Stomach (tissue), 9 donors: Measurements from ENCODE around the gene VWF. TPM values are rescaled to one million over a fixed set of nuclear protein-coding genes. Genes with fewer than 3 reads are reported as not detected.

Experiments used
- DNase-seq, 2 donors: peaks; one replicate each; pipeline versions ENCODE4 v3.0.0 to v3.0.0-alpha.2; 2013 to 2019
- H3K27ac ChIP-seq, 5 donors: fragments of 200-600 bp in 4 of 5; sonication (generic) in 4 of 5; one replicate each; pipeline ENCODE4 v1.5.1; 2013 to 2019; ENCODE audit warnings: mild to moderate bottlenecking in 1 of 5, moderate library complexity in 1 of 5
- H3K27me3 ChIP-seq, 3 donors: fragments of 200-600 bp; sonication (generic); one replicate each; pipeline ENCODE4 v1.5.1; 2017 to 2019; ENCODE audit warnings: mixed run types in 1 of 3
- H3K36me3 ChIP-seq, 4 donors: fragments of 200-600 bp; sonication (generic); 1 replicate in 3 of 4; 2 replicates in 1 of 4; pipeline ENCODE4 v1.5.1; 2016 to 2019
- H3K4me1 ChIP-seq, 4 donors: fragments of 200-600 bp; sonication (generic); one replicate each; pipeline ENCODE4 v1.5.1; 2016 to 2019
- H3K4me3 ChIP-seq, 4 donors: fragments of 200-600 bp; sonication (generic) in 3 of 4; one replicate each; pipeline ENCODE4 v1.5.1; 2016 to 2019; ENCODE audit warnings: mild to moderate bottlenecking in 1 of 4
- H3K9me3 ChIP-seq, 4 donors: fragments of 200-600 bp; sonication (generic); one replicate each; pipeline ENCODE4 v1.5.1; 2016 to 2019
- EP300 ChIP-seq: sonication (generic); formaldehyde crosslinking; IDR thresholded peaks from one replicate; pipeline ENCODE4 v1.6.1; 2017; ENCODE audit warnings: antibody characterized with exemption
- POLR2A ChIP-seq, 4 donors: fragments of 450-650 bp; IDR thresholded peaks; one replicate each; pipeline ENCODE4 v1.6.1; 2016; ENCODE audit warnings: antibody characterized with exemption in 4 of 4, control low read depth in 2 of 4, mild to moderate bottlenecking in 1 of 4, moderate library complexity in 1 of 4
- POLR2AphosphoS5 ChIP-seq, 3 donors: sonication (generic); formaldehyde crosslinking; IDR thresholded peaks; one replicate each; pipeline ENCODE4 v1.6.1; 2016; ENCODE audit warnings: antibody characterized with exemption in 3 of 3
- WGBS, 5 donors: extraction: QIAGEN DNeasy Blood & Tissue Kit in 3 of 5; methylation state at CpG; one replicate each; pipeline versions ENCODE4 v1.1.5 to v1.1.7; 2013 to 2018; 5-methylcytosine and 5-hydroxymethylcytosine counted together
- intact Hi-C: fragments of 100-400 bp; cut with DNase I; formaldehyde crosslinking; loops from one replicate; pipeline ENCODE4 v1.15.1; 2023; ENCODE audit warnings: low total_unique reads
- polyA plus RNA-seq, 3 donors: library from polyadenylated mRNA; stranded (reverse); fragments of 200-250 nt; gene quantifications; one replicate each; pipeline ENCODE4 v1.2.3, GENCODE V29; 2013
- total RNA-seq, 5 donors: library from RNA; depleted of rRNA; stranded (reverse); fragments of >200 nt; gene quantifications; one replicate each; pipeline versions ENCODE4 v1.1.0 to v1.2.3, GENCODE V29; 2014 to 2016
- TF ChIP-seq, protein P1 (sequence below), 7 experiments: fragments of 450-650 bp in 4 of 7; fragments of 200-600 bp in 3 of 7; sonication (generic) in 3 of 7; IDR thresholded peaks; one replicate each; pipeline ENCODE4 v1.5.1; 2016 to 2019; ENCODE audit warnings: antibody characterized with exemption in 7 of 7, control low read depth in 2 of 7, mild to moderate bottlenecking in 1 of 7
- donor health status: healthy with polysubstance abuse.
- donor health status: Bipolar disorder and iron deficiency.
- donor health status: healthy.

VWF gene
- total and polyA plus RNA-seq, 8 donors, result 3.1 to 103 (median 50.2) TPM

DNA sequence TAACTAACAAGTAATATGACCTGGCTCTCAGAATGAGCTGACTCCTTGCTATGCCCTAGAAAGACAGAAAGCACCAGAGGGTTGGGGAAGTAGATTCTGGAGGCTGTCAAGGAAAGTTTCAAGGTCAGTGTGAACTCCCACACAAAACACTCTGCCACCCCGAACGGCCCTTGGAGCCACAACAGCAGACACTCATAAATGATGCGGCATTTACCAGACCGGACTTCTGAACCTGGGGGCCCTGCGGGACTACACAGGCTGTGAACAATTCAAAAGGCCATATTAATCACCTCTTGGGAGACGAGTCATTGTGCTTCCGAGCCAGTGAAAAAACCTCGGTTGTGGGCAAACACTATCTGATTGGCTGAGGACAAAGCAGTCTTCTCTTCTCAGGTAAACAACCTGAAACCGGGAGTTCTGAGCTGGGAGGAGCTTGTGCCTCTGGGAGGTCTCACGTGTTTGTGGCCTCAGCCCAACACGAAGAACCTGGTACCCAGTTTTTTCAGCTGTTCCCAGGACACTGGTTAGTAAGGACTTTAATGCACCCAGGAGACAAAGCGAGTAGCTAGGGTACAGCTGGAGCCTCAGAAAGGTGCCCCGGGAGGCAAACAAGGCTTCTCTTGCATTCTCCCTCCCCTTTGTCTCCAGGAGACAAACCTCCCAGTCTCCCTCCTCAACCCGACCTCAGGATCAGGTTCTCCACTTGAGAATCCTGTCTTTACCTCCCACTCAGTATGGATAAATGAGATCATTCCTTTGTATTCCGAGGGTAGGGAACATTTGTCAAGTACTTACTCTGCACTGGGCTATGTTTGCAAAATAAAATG, 35.3 kb downstream of the VWF start:
- Histone ChIP-seq H3K4me1 (peaks cover 15 to 50% (median 31%) of the 10 kb centered on the region in 4 donors), H3K27me3 (no peaks in the 10 kb centered on the region), H3K36me3 (no peaks in the 10 kb centered on the region), H3K27ac (no peak overlapping the region), H3K9me3 (no peaks in the 10 kb centered on the region), H3K4me3 (no peak overlapping the region)
- WGBS, 5 donors, result 29 to 43% (median 31%) methylated on average over 15 of the region's 15 CpGs
- peak in 1 of 2 donors; percentile 76 for DNase-seq
- TF ChIP-seq POLR2AphosphoS5 (IDR thresholded peaks at IDR 0.05), result no peak
- TF ChIP-seq, protein P1, sequence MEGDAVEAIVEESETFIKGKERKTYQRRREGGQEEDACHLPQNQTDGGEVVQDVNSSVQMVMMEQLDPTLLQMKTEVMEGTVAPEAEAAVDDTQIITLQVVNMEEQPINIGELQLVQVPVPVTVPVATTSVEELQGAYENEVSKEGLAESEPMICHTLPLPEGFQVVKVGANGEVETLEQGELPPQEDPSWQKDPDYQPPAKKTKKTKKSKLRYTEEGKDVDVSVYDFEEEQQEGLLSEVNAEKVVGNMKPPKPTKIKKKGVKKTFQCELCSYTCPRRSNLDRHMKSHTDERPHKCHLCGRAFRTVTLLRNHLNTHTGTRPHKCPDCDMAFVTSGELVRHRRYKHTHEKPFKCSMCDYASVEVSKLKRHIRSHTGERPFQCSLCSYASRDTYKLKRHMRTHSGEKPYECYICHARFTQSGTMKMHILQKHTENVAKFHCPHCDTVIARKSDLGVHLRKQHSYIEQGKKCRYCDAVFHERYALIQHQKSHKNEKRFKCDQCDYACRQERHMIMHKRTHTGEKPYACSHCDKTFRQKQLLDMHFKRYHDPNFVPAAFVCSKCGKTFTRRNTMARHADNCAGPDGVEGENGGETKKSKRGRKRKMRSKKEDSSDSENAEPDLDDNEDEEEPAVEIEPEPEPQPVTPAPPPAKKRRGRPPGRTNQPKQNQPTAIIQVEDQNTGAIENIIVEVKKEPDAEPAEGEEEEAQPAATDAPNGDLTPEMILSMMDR (IDR thresholded peaks at IDR 0.05), result no peak
- no peak for TF ChIP-seq POLR2A (IDR thresholded peaks at IDR 0.05)
- TF ChIP-seq EP300, result no peak
- intact Hi-C loops, result no loop called here

DNA sequence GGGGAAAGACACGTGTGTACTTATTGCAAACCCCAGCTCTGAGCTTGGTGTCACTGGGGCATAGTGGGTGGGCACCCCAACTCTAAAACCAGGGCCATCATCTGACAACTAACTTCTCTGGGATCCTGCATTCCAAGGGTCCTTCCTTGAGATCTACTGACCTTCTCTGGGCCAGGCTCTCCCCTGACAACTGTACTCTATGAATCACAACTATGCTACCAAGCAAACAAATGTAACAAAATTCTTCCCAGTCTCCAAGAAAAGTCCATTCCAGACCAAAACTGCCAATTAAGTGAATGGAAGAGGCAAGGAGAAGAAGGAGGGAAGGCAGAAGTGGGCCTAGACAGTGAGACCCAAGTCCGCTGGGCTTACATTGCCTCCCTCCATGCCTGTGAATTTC, 38.2 kb downstream of the VWF start:
- H3K9me3 ChIP-seq, result no peaks in the 10 kb centered on the region
- H3K27ac ChIP-seq, result no peak overlapping the region
- 86 to 94% (median 92%) methylated on average over 2 of the region's 2 CpGs for WGBS, 5 donors
- H3K36me3 ChIP-seq, result no peaks in the 10 kb centered on the region
- H3K4me1 ChIP-seq, result peaks cover 8 to 38% (median 20%) of the 10 kb centered on the region in 4 donors
- intact Hi-C loops, result no loop called here
- no peaks in the 10 kb centered on the region for H3K27me3 ChIP-seq
- no peak for DNase-seq
- TF ChIP-seq EP300 (no peak), POLR2AphosphoS5 (IDR thresholded peaks at IDR 0.05) (no peak), POLR2A (IDR thresholded peaks at IDR 0.05) (no peak)
- TF ChIP-seq, protein P1 (IDR thresholded peaks at IDR 0.05), result no peak
- no peak overlapping the region for H3K4me3 ChIP-seq

DNA sequence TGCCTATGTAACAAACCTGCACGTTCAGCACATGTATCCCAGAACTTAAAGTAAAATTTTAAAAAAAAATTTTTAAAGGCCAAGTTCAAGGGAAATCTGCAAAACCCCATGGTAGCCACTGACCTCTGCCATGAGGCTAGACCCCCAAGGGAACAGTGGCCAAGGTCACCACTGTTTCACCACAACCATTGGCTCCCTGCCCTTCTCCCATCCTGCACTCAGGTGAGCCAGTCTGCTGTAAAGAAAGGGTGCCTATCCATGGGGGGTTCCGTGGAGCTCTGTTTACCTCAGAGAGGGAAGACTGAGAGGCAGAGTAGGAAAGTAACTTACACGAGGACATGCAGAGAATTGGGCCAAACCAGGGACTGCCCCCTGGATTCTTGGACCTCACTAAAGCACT, 38.6 kb downstream of the VWF start:
- no peaks in the 10 kb centered on the region for H3K36me3 ChIP-seq

DNA sequence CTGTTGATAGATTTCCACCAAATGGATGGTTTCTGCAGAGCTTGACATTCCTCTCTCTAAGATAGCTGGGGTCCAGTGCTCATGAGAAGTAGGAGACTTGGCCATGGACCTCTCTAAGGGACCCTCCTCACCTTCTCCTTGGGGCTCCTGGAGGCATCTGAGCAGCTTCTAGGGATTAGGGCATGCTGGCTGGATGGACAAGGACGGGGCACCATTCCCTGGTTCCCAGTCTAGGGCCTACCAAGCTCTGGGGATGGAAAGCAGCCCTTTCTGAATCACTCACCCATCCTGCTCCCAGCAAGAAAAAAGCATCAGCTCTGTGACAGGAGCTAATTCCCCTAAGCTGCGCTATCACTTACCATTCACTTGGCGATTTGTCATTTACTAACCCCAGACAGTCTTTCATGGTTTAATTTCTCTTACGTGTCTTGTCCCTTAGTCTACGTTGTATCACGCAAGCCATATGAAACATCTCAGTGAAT, 39.5 kb downstream of the VWF start:
- H3K36me3 ChIP-seq, result no peaks in the 10 kb centered on the region
- no peak overlapping the region for H3K4me3 ChIP-seq
- no peaks in the 10 kb centered on the region for H3K27me3 ChIP-seq
- TF ChIP-seq POLR2A (IDR thresholded peaks at IDR 0.05) (no peak), POLR2AphosphoS5 (IDR thresholded peaks at IDR 0.05) (no peak), EP300 (no peak)
- TF ChIP-seq, protein P1 (IDR thresholded peaks at IDR 0.05), result no peak
- H3K9me3 ChIP-seq, result no peaks in the 10 kb centered on the region
- peaks cover 8 to 28% (median 18%) of the 10 kb centered on the region in 4 donors for H3K4me1 ChIP-seq
- intact Hi-C loops, result no loop called here
- peak overlapping the region in 3 of 5 donors; percentile 6 to 55 (median 53) for H3K27ac ChIP-seq
- 92 to 99% (median 95%) methylated on average over 5 to 6 of the region's 6 CpGs for WGBS, 5 donors
- no peak for DNase-seq

More for the DNA sequence above, 38.6 kb downstream of the VWF start:
- 74 to 93% (median 83%) methylated on average over 3 of the region's 3 CpGs for WGBS, 5 donors
- Histone ChIP-seq H3K4me3 (no peak overlapping the region), H3K4me1 (peaks cover 8 to 33% (median 18%) of the 10 kb centered on the region in 4 donors), H3K27ac (no peak overlapping the region), H3K27me3 (no peaks in the 10 kb centered on the region), H3K9me3 (no peaks in the 10 kb centered on the region)
- intact Hi-C loops, result no loop called here
- no peak for TF ChIP-seq EP300
- no peak for TF ChIP-seq POLR2AphosphoS5 (IDR thresholded peaks at IDR 0.05)
- no peak for TF ChIP-seq POLR2A (IDR thresholded peaks at IDR 0.05)
- TF ChIP-seq, protein P1 (IDR thresholded peaks at IDR 0.05), result no peak
- peak in 1 of 2 donors; percentile 6 for DNase-seq
